ENCODE results near the gene TTC38.
"Not testable (repeated sequence)": the region's sequence is repeated elsewhere in the genome, so short reads cannot be mapped to it uniquely, and the experiment has no call there.

The TTC38 gene

GRCh38 chr22:46247443-46247975 lies 20.3 kb upstream of the TTC38 start:
- DNase-seq, result no peak

- peak; percentile 94 for DNase-seq
Observed at GRCh38 chr22:46250035-46250782, 17.6 kb upstream of the TTC38 start, which contains the start of gene CDPF1. TSS of gene CDPF1 (minus strand) at chr22:46250293. CDS start at chr22:46248284, 2,009 bp downstream.

GRCh38 chr22:46250783-46251125 lies 17.1 kb upstream of the TTC38 start:
- no peak for DNase-seq

GRCh38 chr22:46251266-46251665 lies 16.5 kb upstream of the TTC38 start:
- DNase-seq, result no peak

- DNase-seq, result no peak
Observed at GRCh38 chr22:46251816-46252380, 15.9 kb upstream of the TTC38 start.

- DNase-seq, result no peak
Observed at GRCh38 chr22:46256358-46256958, 11.3 kb upstream of the TTC38 start.

GRCh38 chr22:46259374-46259773 lies 8.4 kb upstream of the TTC38 start:
- DNase-seq, result no peak

- DNase-seq, result no peak
Observed at GRCh38 chr22:46260038-46260437, 7.8 kb upstream of the TTC38 start.

- peak; percentile 54 for DNase-seq
Observed at GRCh38 chr22:46262449-46263215, 5.2 kb upstream of the TTC38 start.

- DNase-seq, result no peak
Observed at GRCh38 chr22:46263216-46263590, 4.6 kb upstream of the TTC38 start, which contains the start of gene PKDREJ. TSS of gene PKDREJ (minus strand) at chr22:46263343. CDS start at chr22:46263322, 21 bp downstream.

- not testable (repeated sequence) for DNase-seq
Observed at GRCh38 chr22:46264520-46264919, 3.3 kb upstream of the TTC38 start.

- not testable (repeated sequence) for DNase-seq
Observed at GRCh38 chr22:46265627-46266026, 2.2 kb upstream of the TTC38 start.

- no peak for DNase-seq
Observed at GRCh38 chr22:46269564-46269963, 1.8 kb downstream of the TTC38 start.

GRCh38 chr22:46272196-46272595 lies 4.4 kb downstream of the TTC38 start:
- DNase-seq, result no peak

GRCh38 chr22:46272762-46273431 lies 5.1 kb downstream of the TTC38 start:
- DNase-seq, result no peak

GRCh38 chr22:46273432-46274148 lies 5.8 kb downstream of the TTC38 start:
- DNase-seq, result peak; percentile 30

GRCh38 chr22:46274381-46274780 lies 6.6 kb downstream of the TTC38 start:
- DNase-seq, result no peak

GRCh38 chr22:46275455-46276122 lies 7.8 kb downstream of the TTC38 start:
- no peak for DNase-seq

GRCh38 chr22:46276563-46276962 lies 8.8 kb downstream of the TTC38 start:
- DNase-seq, result no peak

GRCh38 chr22:46278656-46279645 lies 11.1 kb downstream of the TTC38 start:
- no peak for DNase-seq

Data from retina (tissue), 1 donor.